Measurements from ENCODE around the gene C16orf74.

Gene C16orf74

DNA sequence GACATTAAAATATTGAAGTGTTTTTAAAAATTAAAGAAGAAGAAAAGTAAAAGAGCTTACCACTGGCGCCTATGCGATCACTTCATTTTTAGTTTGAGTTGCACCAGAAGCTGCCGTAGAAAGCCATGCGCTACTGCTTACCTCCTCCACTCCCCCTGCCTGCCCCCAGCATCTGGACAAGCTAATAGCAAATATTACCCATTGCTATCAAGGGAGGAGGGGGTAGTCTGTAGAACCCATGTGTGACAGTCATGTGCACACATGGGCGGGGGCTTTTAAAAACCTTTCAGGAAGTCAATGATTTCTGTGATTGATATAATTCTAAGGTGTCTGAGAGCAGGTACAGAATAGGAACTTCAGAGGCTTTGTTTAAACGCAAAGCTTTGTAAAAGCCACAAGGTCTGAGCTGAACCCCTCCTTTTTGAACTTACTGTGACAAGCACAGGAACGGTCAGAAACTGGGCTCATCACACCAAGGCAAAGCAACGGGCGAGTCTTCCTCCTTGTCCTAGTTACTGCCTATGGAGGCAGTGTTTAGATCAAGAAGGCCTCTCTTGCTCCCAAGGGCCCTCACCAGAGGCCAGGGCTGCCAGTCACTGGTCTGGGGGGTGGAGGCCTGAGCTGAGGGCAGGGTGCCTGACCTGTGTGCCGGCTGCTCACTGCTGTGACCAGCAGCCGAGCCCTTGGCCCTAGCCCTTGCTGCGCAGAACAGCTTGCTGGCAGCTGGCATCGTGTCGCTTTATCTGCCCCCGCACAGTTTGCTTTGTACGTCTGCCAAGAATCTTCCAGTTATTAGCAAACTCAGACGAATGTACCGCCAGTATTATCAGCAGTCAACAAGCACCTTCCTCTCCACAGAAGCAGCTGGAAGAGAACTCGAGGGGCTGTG lies 77.1 kb downstream of the C16orf74 start:
- no peak overlapping the region for H3K4me3 ChIP-seq (ENCODE audit: low read depth, low read length)
- H3K36me3 ChIP-seq (ENCODE audit: control insufficient read depth, insufficient read depth, low read length), result peaks cover 50% of the 10 kb centered on the region
- H3K9me3 ChIP-seq (ENCODE audit: control insufficient read depth, insufficient read depth, low read length), result no peaks in the 10 kb centered on the region
- H3K27me3 ChIP-seq (ENCODE audit: control insufficient read depth, insufficient read depth, low read length), result no peaks in the 10 kb centered on the region
- no peaks in the 10 kb centered on the region for H3K4me1 ChIP-seq (ENCODE audit: control insufficient read depth, insufficient read depth, low read length)
- H3K9ac ChIP-seq (ENCODE audit: low read depth, low read length), result no peak overlapping the region

DNA sequence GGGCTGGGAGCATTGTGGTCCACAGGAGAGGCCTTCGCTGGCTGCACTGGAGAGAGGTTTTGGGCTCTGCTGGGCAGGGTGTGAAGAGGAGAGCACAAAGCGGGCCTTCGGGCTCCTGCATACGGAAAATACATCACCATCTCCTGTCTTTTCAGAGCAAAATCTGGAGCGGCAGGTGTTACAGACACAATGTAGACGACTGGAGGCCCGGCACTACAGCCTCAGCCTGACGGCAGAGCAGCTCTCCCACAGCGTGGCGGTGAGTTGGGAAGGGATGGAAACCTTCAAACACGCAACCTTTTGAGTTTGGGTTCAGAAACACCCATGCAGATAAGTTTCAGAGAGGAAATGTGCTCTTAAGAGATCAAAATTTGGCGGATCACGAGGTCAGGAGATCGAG lies 80.1 kb downstream of the C16orf74 start:
- H3K4me1 ChIP-seq (ENCODE audit: control insufficient read depth, insufficient read depth, low read length), result no peaks in the 10 kb centered on the region
- no peak overlapping the region for H3K9ac ChIP-seq (ENCODE audit: low read depth, low read length)
- H3K4me3 ChIP-seq (ENCODE audit: low read depth, low read length), result no peak overlapping the region
- H3K27me3 ChIP-seq (ENCODE audit: control insufficient read depth, insufficient read depth, low read length), result no peaks in the 10 kb centered on the region
- no peaks in the 10 kb centered on the region for H3K9me3 ChIP-seq (ENCODE audit: control insufficient read depth, insufficient read depth, low read length)
- peaks cover 62% of the 10 kb centered on the region for H3K36me3 ChIP-seq (ENCODE audit: control insufficient read depth, insufficient read depth, low read length)

DNA sequence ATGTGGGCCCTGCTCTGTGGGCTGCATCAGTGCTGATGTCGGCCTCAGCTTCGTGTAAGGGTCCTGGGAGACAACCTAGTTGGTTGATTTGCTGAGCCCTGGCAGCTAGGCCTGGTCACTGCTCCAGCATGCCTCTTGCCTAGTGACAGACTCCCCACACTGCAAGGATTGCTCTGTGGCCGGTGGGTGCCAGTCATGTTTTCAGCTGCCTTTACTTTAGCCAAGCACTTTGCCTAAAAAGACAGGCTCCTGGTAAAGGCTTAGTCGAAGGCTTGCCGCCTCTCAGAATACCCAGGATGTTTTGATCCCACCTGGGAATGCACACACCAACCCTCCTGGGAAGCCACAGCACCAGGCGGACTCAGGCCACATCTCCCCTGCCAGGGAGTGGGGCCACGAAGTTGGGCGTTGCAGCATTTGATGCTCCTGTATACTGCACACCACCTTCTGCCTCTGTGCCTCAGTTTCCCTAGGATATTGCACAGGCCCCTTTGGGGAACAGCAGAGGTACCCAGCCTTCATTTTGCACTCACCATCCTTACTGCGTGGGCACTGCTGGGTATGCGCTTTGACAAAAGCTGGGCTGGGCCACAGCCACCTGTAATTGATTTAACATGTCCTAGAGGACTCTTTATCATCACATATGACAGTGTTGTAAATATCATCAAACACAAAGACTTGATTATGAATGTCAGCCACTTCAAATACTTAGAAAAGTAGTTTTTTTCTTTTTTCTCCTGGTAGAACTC lies 82.0 kb downstream of the C16orf74 start:
- H3K36me3 ChIP-seq (ENCODE audit: control insufficient read depth, insufficient read depth, low read length), result peaks cover 68% of the 10 kb centered on the region
- H3K9ac ChIP-seq (ENCODE audit: low read depth, low read length), result no peak overlapping the region
- no peaks in the 10 kb centered on the region for H3K27me3 ChIP-seq (ENCODE audit: control insufficient read depth, insufficient read depth, low read length)
- no peaks in the 10 kb centered on the region for H3K4me1 ChIP-seq (ENCODE audit: control insufficient read depth, insufficient read depth, low read length)
- no peaks in the 10 kb centered on the region for H3K9me3 ChIP-seq (ENCODE audit: control insufficient read depth, insufficient read depth, low read length)
- H3K4me3 ChIP-seq (ENCODE audit: low read depth, low read length), result no peak overlapping the region

DNA sequence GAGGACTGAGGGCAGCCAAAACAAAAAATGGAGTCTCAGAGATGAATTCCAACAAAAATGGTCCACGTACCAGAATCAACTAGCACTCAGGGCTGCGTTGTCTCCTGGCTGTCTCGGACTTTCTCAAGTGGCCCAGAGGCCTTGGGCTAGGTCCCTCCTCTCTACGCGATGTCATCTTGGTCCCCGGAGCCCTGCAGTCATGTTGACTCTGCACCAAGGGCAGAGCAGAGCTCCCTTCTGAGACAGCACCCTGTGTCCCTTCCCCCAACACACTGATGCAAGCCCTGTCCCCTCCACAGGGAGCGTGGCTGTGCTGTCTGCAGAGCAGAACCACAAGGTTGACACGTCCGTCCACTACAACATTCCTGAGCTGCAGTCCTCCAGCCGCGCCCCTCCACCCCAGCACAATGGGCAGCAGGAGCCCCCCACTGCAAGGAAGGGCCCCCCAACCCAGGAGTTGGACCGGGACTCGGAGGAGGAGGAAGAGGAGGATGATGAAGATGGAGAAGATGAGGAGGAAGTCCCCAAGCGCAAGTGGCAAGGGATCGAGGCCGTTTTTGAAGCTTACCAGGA lies 83.0 kb downstream of the C16orf74 start:
- Histone ChIP-seq H3K27me3 (ENCODE audit: control insufficient read depth, insufficient read depth, low read length) (no peaks in the 10 kb centered on the region), H3K4me1 (ENCODE audit: control insufficient read depth, insufficient read depth, low read length) (no peaks in the 10 kb centered on the region), H3K36me3 (ENCODE audit: control insufficient read depth, insufficient read depth, low read length) (peaks cover 77% of the 10 kb centered on the region), H3K9ac (ENCODE audit: low read depth, low read length) (no peak overlapping the region), H3K4me3 (ENCODE audit: low read depth, low read length) (no peak overlapping the region), H3K9me3 (ENCODE audit: control insufficient read depth, insufficient read depth, low read length) (no peaks in the 10 kb centered on the region)

DNA sequence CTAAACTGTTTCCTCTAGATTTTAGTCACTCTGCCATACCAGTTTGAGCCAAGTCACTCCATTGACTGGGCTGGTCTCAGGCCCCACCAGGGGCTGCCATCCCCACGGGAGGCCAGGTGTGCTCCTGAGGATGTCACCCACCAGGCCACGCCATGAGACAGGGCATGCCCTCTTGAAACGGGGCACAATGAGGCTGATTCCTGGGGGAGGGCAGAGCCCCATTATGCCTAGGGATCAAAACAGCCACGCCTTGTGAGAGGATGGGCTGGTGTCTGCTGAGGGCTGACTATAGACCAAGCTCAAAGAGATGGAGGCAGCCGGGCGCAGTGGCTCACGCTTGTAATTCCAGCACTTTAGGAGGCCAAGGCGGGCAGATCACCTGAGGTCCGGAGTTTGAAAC lies 83.6 kb downstream of the C16orf74 start:
- Histone ChIP-seq H3K4me3 (ENCODE audit: low read depth, low read length) (no peak overlapping the region), H3K27me3 (ENCODE audit: control insufficient read depth, insufficient read depth, low read length) (no peaks in the 10 kb centered on the region), H3K9ac (ENCODE audit: low read depth, low read length) (no peak overlapping the region), H3K36me3 (ENCODE audit: control insufficient read depth, insufficient read depth, low read length) (peaks cover 83% of the 10 kb centered on the region), H3K4me1 (ENCODE audit: control insufficient read depth, insufficient read depth, low read length) (no peaks in the 10 kb centered on the region), H3K9me3 (ENCODE audit: control insufficient read depth, insufficient read depth, low read length) (no peaks in the 10 kb centered on the region)

DNA sequence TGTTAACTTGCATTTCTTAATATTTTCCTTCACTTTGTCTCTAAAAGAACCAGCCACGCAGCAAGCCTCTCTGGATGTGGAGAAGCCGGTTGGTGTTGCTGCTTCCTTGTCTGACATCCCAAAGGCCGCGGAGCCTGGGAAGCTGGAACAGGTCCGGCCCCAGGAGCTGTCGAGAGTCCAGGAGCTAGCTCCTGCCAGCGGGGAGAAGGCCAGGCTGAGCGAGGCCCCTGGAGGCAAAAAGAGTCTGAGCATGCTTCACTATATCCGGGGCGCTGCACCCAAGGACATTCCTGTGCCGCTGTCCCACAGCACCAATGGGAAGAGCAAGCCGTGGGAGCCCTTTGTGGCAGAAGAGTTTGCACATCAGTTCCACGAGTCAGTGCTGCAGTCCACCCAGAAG lies 85.0 kb downstream of the C16orf74 start:
- H3K4me3 ChIP-seq (ENCODE audit: low read depth, low read length), result no peak overlapping the region
- H3K27me3 ChIP-seq (ENCODE audit: control insufficient read depth, insufficient read depth, low read length), result no peaks in the 10 kb centered on the region
- H3K9ac ChIP-seq (ENCODE audit: low read depth, low read length), result no peak overlapping the region
- H3K36me3 ChIP-seq (ENCODE audit: control insufficient read depth, insufficient read depth, low read length), result peaks cover 87% of the 10 kb centered on the region
- H3K9me3 ChIP-seq (ENCODE audit: control insufficient read depth, insufficient read depth, low read length), result no peaks in the 10 kb centered on the region
- H3K4me1 ChIP-seq (ENCODE audit: control insufficient read depth, insufficient read depth, low read length), result no peaks in the 10 kb centered on the region

DNA sequence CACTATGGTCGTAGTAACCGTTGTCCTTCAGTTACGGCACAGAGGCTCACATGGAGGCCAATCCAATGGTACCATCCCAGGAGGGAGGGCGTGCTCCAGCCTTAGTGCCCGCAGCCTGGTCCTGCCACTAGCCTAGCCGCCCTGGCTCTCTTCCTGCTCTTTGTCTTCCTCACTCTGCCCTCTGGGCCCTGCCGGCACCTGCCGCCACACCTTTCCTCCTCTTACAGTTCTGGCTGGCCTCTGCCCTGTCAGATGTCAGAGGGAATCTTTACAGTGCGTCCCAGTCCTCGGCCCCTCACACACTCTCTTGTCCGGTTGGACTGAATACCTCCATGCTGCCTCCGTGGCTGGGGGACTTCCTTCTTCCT lies 85.5 kb downstream of the C16orf74 start:
- no peaks in the 10 kb centered on the region for H3K27me3 ChIP-seq (ENCODE audit: control insufficient read depth, insufficient read depth, low read length)
- H3K4me3 ChIP-seq (ENCODE audit: low read depth, low read length), result no peak overlapping the region
- H3K4me1 ChIP-seq (ENCODE audit: control insufficient read depth, insufficient read depth, low read length), result no peaks in the 10 kb centered on the region
- peaks cover 86% of the 10 kb centered on the region for H3K36me3 ChIP-seq (ENCODE audit: control insufficient read depth, insufficient read depth, low read length)
- H3K9me3 ChIP-seq (ENCODE audit: control insufficient read depth, insufficient read depth, low read length), result no peaks in the 10 kb centered on the region
- no peak overlapping the region for H3K9ac ChIP-seq (ENCODE audit: low read depth, low read length)

DNA sequence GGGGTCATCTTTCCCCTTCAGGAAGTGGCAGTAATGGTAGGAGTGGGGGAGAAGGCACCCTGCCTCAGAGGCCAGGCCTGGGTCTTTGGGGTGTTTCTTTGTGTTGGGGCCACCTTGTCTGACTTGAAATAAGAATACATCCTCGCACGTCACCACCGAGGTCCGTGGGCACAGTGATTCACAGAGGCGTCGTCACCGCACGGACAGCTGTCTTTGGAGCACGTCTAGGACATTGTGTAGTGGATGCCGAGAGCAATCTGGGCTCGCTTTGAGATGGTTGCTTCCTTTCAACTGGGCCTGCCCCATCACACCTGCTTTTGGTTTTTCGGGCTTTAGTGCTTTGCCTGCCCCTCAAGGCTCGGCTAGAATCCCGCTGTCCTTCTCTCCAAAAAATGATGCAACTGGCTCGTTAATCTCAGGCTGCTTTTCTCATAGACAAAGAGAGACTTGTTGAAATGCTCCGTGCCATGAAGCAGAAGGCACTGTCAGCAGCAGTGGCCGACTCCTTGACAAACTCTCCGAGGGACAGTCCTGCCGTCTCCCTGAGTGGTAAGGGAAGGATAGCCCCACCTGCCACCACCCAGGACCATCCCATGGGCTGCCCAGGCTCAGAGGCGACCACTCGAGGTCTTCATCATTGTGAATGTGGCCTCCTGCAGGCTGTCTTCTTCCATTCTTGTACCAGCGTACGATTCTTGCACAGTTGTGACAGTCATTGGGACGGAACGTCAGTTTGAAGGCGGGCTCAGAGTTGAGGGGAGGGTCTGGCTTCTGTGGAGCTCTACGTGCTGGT lies 86.1 kb downstream of the C16orf74 start:
- Histone ChIP-seq H3K36me3 (ENCODE audit: control insufficient read depth, insufficient read depth, low read length) (peaks cover 90% of the 10 kb centered on the region), H3K9me3 (ENCODE audit: control insufficient read depth, insufficient read depth, low read length) (no peaks in the 10 kb centered on the region), H3K27me3 (ENCODE audit: control insufficient read depth, insufficient read depth, low read length) (no peaks in the 10 kb centered on the region), H3K9ac (ENCODE audit: low read depth, low read length) (no peak overlapping the region), H3K4me1 (ENCODE audit: control insufficient read depth, insufficient read depth, low read length) (no peaks in the 10 kb centered on the region), H3K4me3 (ENCODE audit: low read depth, low read length) (no peak overlapping the region)

DNA sequence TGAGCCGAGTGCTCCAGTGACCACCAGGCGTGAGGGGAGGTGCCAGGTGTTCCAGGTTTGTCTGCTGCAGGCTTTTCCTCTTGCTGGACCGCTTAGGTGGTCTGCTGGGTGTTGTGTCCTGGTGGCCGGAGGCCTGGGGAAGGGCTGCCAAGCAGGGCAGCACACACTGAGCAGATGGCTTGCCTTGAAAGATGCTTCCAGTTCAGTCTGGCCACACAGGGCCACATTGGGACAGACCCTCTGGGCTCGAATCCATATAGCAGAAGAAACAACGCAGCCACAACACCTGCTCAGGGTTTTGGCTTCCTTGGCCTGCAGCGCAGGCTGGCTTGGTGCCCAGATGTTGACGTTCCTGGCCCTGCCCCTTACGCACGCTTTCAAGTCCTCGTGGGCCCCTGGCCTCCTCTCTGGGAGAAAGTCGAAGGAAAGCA lies 87.0 kb downstream of the C16orf74 start:
- Histone ChIP-seq H3K9me3 (ENCODE audit: control insufficient read depth, insufficient read depth, low read length) (no peaks in the 10 kb centered on the region), H3K4me1 (ENCODE audit: control insufficient read depth, insufficient read depth, low read length) (no peaks in the 10 kb centered on the region), H3K36me3 (ENCODE audit: control insufficient read depth, insufficient read depth, low read length) (peaks cover 91% of the 10 kb centered on the region), H3K4me3 (ENCODE audit: low read depth, low read length) (no peak overlapping the region), H3K9ac (ENCODE audit: low read depth, low read length) (no peak overlapping the region), H3K27me3 (ENCODE audit: control insufficient read depth, insufficient read depth, low read length) (no peaks in the 10 kb centered on the region)

DNA sequence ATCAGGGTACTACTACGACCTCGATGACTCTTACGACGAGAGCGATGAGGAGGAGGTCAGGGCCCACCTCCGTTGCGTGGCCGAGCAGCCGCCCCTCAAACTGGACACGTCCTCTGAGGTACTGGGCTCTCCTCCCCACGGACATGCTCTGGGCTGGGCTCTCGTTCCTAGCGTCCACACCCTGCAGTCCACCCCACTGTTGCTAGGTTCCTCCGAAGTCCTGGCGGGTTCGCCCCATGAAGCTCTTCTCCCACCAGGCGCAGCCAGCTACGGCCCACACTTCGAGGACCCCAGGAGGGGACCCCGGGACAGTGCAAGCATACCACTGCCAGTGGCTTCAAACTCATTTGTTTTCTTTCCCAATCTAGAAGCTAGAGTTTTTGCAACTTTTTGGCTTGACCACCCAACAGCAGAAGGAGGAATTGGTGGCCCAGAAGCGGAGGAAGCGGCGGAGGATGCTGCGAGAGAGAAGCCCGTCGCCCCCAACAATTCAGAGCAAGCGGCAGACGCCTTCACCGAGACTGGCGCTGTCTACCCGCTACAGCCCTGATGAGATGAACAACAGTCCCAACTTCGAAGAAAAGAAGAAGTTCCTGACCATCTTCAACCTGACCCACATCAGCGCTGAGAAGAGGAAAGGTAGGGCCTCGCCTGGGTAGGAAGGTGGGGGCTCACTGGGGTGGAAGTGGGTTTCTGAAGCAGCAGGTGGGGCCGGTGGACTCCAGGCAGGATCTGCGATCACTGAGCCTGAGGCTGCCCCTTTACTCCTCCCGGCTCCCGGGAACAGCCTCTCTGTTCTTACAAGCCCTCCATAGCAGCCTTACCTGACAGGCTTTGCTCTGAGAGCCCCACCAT lies 87.7 kb downstream of the C16orf74 start:
- H3K36me3 ChIP-seq (ENCODE audit: control insufficient read depth, insufficient read depth, low read length), result peaks cover 92% of the 10 kb centered on the region

DNA sequence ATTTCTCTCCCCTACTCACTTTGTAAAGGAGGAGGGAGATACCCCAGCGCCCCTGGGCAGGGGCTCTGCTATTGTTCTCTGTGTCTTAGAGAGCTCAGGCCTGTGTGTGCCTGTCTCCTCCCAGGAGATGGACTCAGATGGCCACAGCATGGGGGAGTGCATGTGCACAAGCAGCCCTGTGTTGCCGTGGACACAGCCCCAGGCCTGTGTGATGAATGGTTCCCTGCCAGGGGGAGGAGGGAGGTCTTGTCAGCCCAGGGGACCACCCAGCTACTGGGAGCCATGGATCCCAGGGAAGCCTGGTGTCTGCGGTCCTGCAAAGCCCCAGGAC lies 88.4 kb downstream of the C16orf74 start:
- Histone ChIP-seq H3K9me3 (ENCODE audit: control insufficient read depth, insufficient read depth, low read length) (no peaks in the 10 kb centered on the region), H3K4me1 (ENCODE audit: control insufficient read depth, insufficient read depth, low read length) (no peaks in the 10 kb centered on the region), H3K36me3 (ENCODE audit: control insufficient read depth, insufficient read depth, low read length) (peaks cover 91% of the 10 kb centered on the region), H3K4me3 (ENCODE audit: low read depth, low read length) (no peak overlapping the region), H3K27me3 (ENCODE audit: control insufficient read depth, insufficient read depth, low read length) (no peaks in the 10 kb centered on the region), H3K9ac (ENCODE audit: low read depth, low read length) (no peak overlapping the region)

More for the DNA sequence above, 87.7 kb downstream of the C16orf74 start:
- Histone ChIP-seq H3K27me3 (ENCODE audit: control insufficient read depth, insufficient read depth, low read length) (no peaks in the 10 kb centered on the region), H3K9ac (ENCODE audit: low read depth, low read length) (no peak overlapping the region), H3K4me1 (ENCODE audit: control insufficient read depth, insufficient read depth, low read length) (no peaks in the 10 kb centered on the region), H3K4me3 (ENCODE audit: low read depth, low read length) (no peak overlapping the region), H3K9me3 (ENCODE audit: control insufficient read depth, insufficient read depth, low read length) (no peaks in the 10 kb centered on the region)

All from iPS-15b (cell line).